IMR-90 (cell line): ENCODE measurements around the gene ERBB4. TPM values are rescaled to one million over a fixed set of nuclear protein-coding genes. Genes with fewer than 3 reads are reported as not detected.

Experiments used
- ATAC-seq: fragments of 200-7000 bp; cut with Tn5 transposase; 2 replicates; pipeline ENCODE4 v1.9.1; 2020; ENCODE audit warnings: low read depth, mild to moderate bottlenecking, moderate library complexity
- BruUV-seq: library from RNA; stranded (reverse); fragments of 400-500 nt; replicated peaks from 2 replicates; lab custom pipeline; 2021; lab: Mats Ljungman, UMichigan
- CTCF ChIA-PET: fragments of 300-600 bp; formaldehyde crosslinking; extraction: SDS; loops from one replicate; lab custom pipeline; 2021; ENCODE audit warnings: antibody characterized with exemption; lab: Yijun Ruan, JAX
- POLR2A ChIA-PET: fragments of 300-600 bp; sonication (Branson Sonifier 250); formaldehyde crosslinking; loops from one replicate; lab custom pipeline; 2022; ENCODE audit warnings: antibody characterized with exemption; ENCODE audit not compliant: unreplicated experiment; lab: Charles Lee
- DNase-seq: peaks from one replicate; pipeline ENCODE4 v3.0.0; 2013
- H2AFZ ChIP-seq: replicated peaks from 2 replicates; pipeline ENCODE3; 2013; ENCODE audit warnings: low read length, mild to moderate bottlenecking; ENCODE audit not compliant: poor library complexity
- H2AK5ac ChIP-seq: 2 replicates; pipeline ENCODE4 v1.6.1; 2013; ENCODE audit warnings: low read depth, low read length, inconsistent platforms
- H2AK9ac ChIP-seq: replicated peaks from 2 replicates; pipeline ENCODE3; 2013; ENCODE audit warnings: mild to moderate bottlenecking, low read depth, low read length, moderate library complexity; ENCODE audit not compliant: poor library complexity
- H2BK120ac ChIP-seq: 2 replicates; pipeline ENCODE4 v1.6.1; 2013; ENCODE audit warnings: low read depth, low read length, inconsistent platforms
- H2BK15ac ChIP-seq: 3 replicates; pipeline ENCODE4 v1.6.1; 2013; ENCODE audit warnings: low read depth, low read length, inconsistent platforms
- H2BK20ac ChIP-seq: 2 replicates; pipeline ENCODE4 v1.6.1; 2013; ENCODE audit warnings: low read depth, mild to moderate bottlenecking, inconsistent platforms, low read length, moderate library complexity
- H2BK5ac ChIP-seq: 2 replicates; pipeline ENCODE4 v1.6.1; 2013; ENCODE audit warnings: mild to moderate bottlenecking, low read depth, low read length, inconsistent platforms; ENCODE audit not compliant: poor library complexity, severe bottlenecking
- H3K14ac ChIP-seq: replicated peaks from 2 replicates; pipeline ENCODE4 v1.6.1; 2013; ENCODE audit warnings: low read depth, low read length, inconsistent platforms
- H3K18ac ChIP-seq: 2 replicates; pipeline ENCODE4 v1.6.1; 2013; ENCODE audit warnings: low read depth, low read length, control low read depth
- H3K23ac ChIP-seq: 2 replicates; pipeline ENCODE4 v1.6.1; 2013; ENCODE audit warnings: low read depth, low read length, inconsistent platforms
- H3K27ac ChIP-seq: 2 replicates; pipeline ENCODE4 v1.5.1; 2013; ENCODE audit warnings: mild to moderate bottlenecking, control low read depth, low read length; ENCODE audit not compliant: insufficient read depth
- H3K27me3 ChIP-seq: 2 replicates; pipeline ENCODE4 v1.6.1; 2013; ENCODE audit warnings: low read length; ENCODE audit not compliant: control insufficient read depth, insufficient read depth
- H3K36me3 ChIP-seq: 2 replicates; pipeline ENCODE4 v1.6.1; 2013; ENCODE audit warnings: low read length, mixed read lengths; ENCODE audit not compliant: control insufficient read depth, insufficient read depth
- H3K4ac ChIP-seq: 2 replicates; pipeline ENCODE4 v1.6.1; 2013; ENCODE audit warnings: low read depth, low read length, inconsistent platforms
- H3K4me1 ChIP-seq: 2 replicates; pipeline ENCODE4 v1.6.1; 2013; ENCODE audit warnings: low read length, mixed read lengths; ENCODE audit not compliant: control insufficient read depth, insufficient read depth
- H3K4me2 ChIP-seq: 2 replicates; pipeline ENCODE4 v1.6.1; 2013; ENCODE audit warnings: low read depth, mild to moderate bottlenecking, control low read depth, low read length, moderate library complexity
- H3K4me3 ChIP-seq: 2 replicates; pipeline ENCODE4 v1.5.1; 2013; ENCODE audit warnings: low read depth, mild to moderate bottlenecking, control low read depth, low read length, moderate library complexity; ENCODE audit not compliant: insufficient read depth
- H3K56ac ChIP-seq: 2 replicates; pipeline ENCODE4 v1.6.1; 2013; ENCODE audit warnings: low read length, inconsistent platforms; ENCODE audit not compliant: insufficient read depth; ENCODE audit errors: extremely low read depth
- H3K79me1 ChIP-seq, 2 experiments: 2 replicates each; pipeline ENCODE4 v1.6.1; 2013; ENCODE audit warnings: low read length in 2 of 2, inconsistent platforms in 1 of 2, low read depth in 1 of 2
- H3K9ac ChIP-seq: 2 replicates; pipeline ENCODE4 v1.6.1; 2013; ENCODE audit warnings: low read depth, low read length, control low read depth
- H3K9me1 ChIP-seq: 2 replicates; pipeline ENCODE4 v1.6.1; 2013; ENCODE audit warnings: low read length, inconsistent platforms; ENCODE audit not compliant: insufficient read depth
- H3K9me3 ChIP-seq: 2 replicates; pipeline ENCODE4 v1.6.1; 2013; ENCODE audit warnings: low read length; ENCODE audit not compliant: control insufficient read depth, insufficient read depth
- H4K20me1 ChIP-seq: 2 replicates; pipeline ENCODE4 v1.6.1; 2013; ENCODE audit warnings: low read length, inconsistent platforms; ENCODE audit not compliant: insufficient read depth
- H4K5ac ChIP-seq: 2 replicates; pipeline ENCODE4 v1.6.1; 2013; ENCODE audit warnings: mild to moderate bottlenecking, low read depth, low read length, control low read depth
- H4K8ac ChIP-seq, 2 experiments: 2 replicates each; pipeline ENCODE4 v1.6.1; 2013; ENCODE audit warnings: low read depth in 2 of 2, low read length in 2 of 2, control low read depth in 1 of 2, inconsistent platforms in 1 of 2
- H4K91ac ChIP-seq: 2 replicates; pipeline ENCODE4 v1.6.1; 2013; ENCODE audit warnings: low read depth, low read length, inconsistent platforms; ENCODE audit not compliant: insufficient read depth
- CTCF ChIP-seq: conservative IDR thresholded peaks from 2 replicates; pipeline ENCODE4 v1.5.1; 2012; ENCODE audit warnings: mild to moderate bottlenecking, low read depth, low read length, improper control_type of control experiment
- MAFK ChIP-seq: IDR thresholded peaks from 2 replicates; pipeline ENCODE4 v1.6.1; 2012; ENCODE audit warnings: low read depth, low read length, improper control_type of control experiment
- POLR2A ChIP-seq: IDR thresholded peaks from 2 replicates; pipeline ENCODE4 v1.6.1; 2012; ENCODE audit warnings: mild to moderate bottlenecking, low read depth, low read length
- USF2 ChIP-seq: fragments of 150-350 bp; IDR thresholded peaks from 2 replicates; pipeline ENCODE4 v1.6.1; 2017; ENCODE audit warnings: mild to moderate bottlenecking, antibody characterized with exemption, low read length, low read depth
- WGBS, 2 experiments: methylation state at CpG; one replicate each; pipeline versions ENCODE4 v1.1.5 to v1.1.7; 2013; ENCODE audit warnings: missing lambda C conversion rate in 2 of 2; ENCODE audit not compliant: insufficient read length in 1 of 2; ENCODE audit errors: extremely low coverage in 2 of 2; 5-methylcytosine and 5-hydroxymethylcytosine counted together
- dilution Hi-C: fragments of 300-500 bp; cut with HindIII; formaldehyde crosslinking; loops from one replicate; pipeline ENCODE4 v1.14.3; 2018; ENCODE audit warnings: low sequenced_read_pairs; ENCODE audit not compliant: unreplicated experiment
- in situ Hi-C: fragments of 300-500 bp; cut with MboI; formaldehyde crosslinking; loops from 3 replicates; pipeline ENCODE4 v1.14.3; 2019; ENCODE audit warnings: low sequenced_read_pairs, inconsistent platforms, mixed read lengths
- intact Hi-C: fragments of 100-400 bp; cut with micrococcal nuclease; formaldehyde crosslinking; loops from 2 replicates; pipeline ENCODE4 v1.10.0; 2022
- polyA plus RNA-seq, 3 experiments: library from polyadenylated mRNA; depleted of rRNA; stranded (reverse); fragments of >200 nt; gene quantifications; 2 replicates each; pipeline ENCODE4 v1.2.3, GENCODE V29; 2012; ENCODE audit warnings: low replicate concordance in 1 of 3
- total RNA-seq: library from RNA; depleted of rRNA; stranded (reverse); fragments of >200 nt; gene quantifications from 2 replicates; pipeline ENCODE4 v1.2.3, GENCODE V29; 2012

ERBB4 gene
- total and polyA plus RNA-seq, 2 of the 4 experiments (the other 2 are of a cell fraction) = not detected

GRCh38 chr2:212299943-212300342 is 238.7 kb downstream of the ERBB4 start:
- intact Hi-C loops (no loop called here), in situ Hi-C loops (no loop called here), dilution Hi-C loops (no loop called here)
- H3K4me2 ChIP-seq = no peak overlapping the region
- DNase-seq (no peak), ATAC-seq (no peak)
- no TSS peak for BruUV-seq
- no peaks in the 10 kb centered on the region for H3K36me3 ChIP-seq
- no peaks in the 10 kb centered on the region for H3K9me1 ChIP-seq
- no peaks in the 10 kb centered on the region for H3K27me3 ChIP-seq
- peak; percentile 57; the same call in 1 of the 2 replicates for TF ChIP-seq MAFK
- no peak for TF ChIP-seq CTCF
- no peak for TF ChIP-seq POLR2A
- no peak for TF ChIP-seq USF2
- no peaks in the 10 kb centered on the region for H3K79me1 ChIP-seq
- WGBS, 2 experiments = no CpG with 5 or more reads among the region's 2 CpGs
- H2BK20ac ChIP-seq = no peak overlapping the region
- ChIA-PET POLR2A (no interaction called here), CTCF (no interaction called here)
- H4K91ac ChIP-seq = no peak overlapping the region
- no peak overlapping the region for H4K8ac ChIP-seq
- no peak overlapping the region for H3K56ac ChIP-seq
- H2BK15ac ChIP-seq = no peak overlapping the region
- no peak overlapping the region for H3K4me3 ChIP-seq
- H3K4ac ChIP-seq = no peak overlapping the region
- H2AFZ ChIP-seq = no peak overlapping the region
- no peak overlapping the region for H2BK5ac ChIP-seq
- no peak overlapping the region for H2AK9ac ChIP-seq
- no peak overlapping the region for H3K18ac ChIP-seq
- no peaks in the 10 kb centered on the region for H3K9me3 ChIP-seq
- H3K9ac ChIP-seq = no peak overlapping the region
- no peaks in the 10 kb centered on the region for H4K20me1 ChIP-seq
- H3K14ac ChIP-seq = no peak overlapping the region
- H3K27ac ChIP-seq = no peak overlapping the region
- H3K4me1 ChIP-seq = no peaks in the 10 kb centered on the region
- no peak overlapping the region for H4K5ac ChIP-seq
- H2BK120ac ChIP-seq = no peak overlapping the region
- no peak overlapping the region for H3K23ac ChIP-seq
- H2AK5ac ChIP-seq = no peak overlapping the region
